ENCODE data around the gene VAV2.

DNA sequence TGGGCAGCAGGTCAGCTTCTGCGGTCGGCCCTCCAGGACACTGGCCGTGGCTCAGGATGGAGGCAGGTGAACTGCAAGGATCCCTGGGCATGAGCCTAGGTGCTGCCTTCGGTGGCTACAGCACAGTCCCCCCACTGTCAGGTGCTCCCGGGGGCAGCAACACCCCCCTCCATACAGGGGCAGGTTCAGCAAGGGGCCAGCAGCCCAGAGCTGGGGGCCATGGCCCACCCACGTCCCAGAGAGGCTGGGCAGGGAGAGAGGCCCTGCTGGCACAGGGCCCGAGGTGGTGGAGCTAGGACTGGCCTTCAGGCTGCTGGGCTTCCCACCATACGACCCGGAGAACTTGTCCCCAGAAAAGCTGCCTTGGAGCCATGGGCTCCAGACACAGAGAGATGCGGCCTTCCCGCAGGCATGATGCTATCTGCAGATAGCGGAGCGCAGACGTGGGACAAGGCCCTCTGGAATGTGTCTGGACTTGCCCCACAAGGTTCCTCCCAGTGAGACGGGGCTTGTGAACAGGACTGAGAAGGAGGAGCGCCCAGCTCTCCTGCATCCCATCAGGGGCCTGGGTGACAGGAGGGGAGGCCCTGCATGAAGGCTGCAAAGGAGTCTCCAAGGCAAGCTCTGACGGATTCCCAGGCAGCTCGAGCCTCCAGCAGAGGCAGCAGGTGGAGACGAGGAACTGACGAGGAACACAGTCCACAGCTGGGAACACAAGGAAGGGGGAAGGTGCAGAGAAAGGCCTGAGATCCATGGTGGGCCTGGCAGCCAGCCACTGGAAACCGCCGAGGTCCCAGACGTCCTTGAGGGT is 111.1 kb downstream of the VAV2 start:
- TF ChIP-seq CEBPB (IDR thresholded peaks at IDR 0.05) (no peak), CREB1 (IDR thresholded peaks at IDR 0.05; ENCODE audit: low read depth) (no peak), EP300 (IDR thresholded peaks at IDR 0.05; ENCODE audit: borderline replicate concordance) (no peak), RAD21 (IDR thresholded peaks at IDR 0.05; ENCODE audit: low read depth) (no peak)
- TF ChIP-seq, protein P1, sequence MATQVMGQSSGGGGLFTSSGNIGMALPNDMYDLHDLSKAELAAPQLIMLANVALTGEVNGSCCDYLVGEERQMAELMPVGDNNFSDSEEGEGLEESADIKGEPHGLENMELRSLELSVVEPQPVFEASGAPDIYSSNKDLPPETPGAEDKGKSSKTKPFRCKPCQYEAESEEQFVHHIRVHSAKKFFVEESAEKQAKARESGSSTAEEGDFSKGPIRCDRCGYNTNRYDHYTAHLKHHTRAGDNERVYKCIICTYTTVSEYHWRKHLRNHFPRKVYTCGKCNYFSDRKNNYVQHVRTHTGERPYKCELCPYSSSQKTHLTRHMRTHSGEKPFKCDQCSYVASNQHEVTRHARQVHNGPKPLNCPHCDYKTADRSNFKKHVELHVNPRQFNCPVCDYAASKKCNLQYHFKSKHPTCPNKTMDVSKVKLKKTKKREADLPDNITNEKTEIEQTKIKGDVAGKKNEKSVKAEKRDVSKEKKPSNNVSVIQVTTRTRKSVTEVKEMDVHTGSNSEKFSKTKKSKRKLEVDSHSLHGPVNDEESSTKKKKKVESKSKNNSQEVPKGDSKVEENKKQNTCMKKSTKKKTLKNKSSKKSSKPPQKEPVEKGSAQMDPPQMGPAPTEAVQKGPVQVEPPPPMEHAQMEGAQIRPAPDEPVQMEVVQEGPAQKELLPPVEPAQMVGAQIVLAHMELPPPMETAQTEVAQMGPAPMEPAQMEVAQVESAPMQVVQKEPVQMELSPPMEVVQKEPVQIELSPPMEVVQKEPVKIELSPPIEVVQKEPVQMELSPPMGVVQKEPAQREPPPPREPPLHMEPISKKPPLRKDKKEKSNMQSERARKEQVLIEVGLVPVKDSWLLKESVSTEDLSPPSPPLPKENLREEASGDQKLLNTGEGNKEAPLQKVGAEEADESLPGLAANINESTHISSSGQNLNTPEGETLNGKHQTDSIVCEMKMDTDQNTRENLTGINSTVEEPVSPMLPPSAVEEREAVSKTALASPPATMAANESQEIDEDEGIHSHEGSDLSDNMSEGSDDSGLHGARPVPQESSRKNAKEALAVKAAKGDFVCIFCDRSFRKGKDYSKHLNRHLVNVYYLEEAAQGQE (IDR thresholded peaks at IDR 0.05; ENCODE audit: low read depth) = no peak
